Ureter (tissue), 1 donor: ENCODE measurements around the gene IGFBP6. TPM values are rescaled to one million over a fixed set of nuclear protein-coding genes. Genes with fewer than 3 reads are reported as not detected.
A peak's percentile ranks its signal among the peaks of the same experiment; 100 is the strongest.

ENCODE experiments used
- DNase-seq: peaks from one replicate; pipeline ENCODE4 v3.0.0-alpha.2; 2020; ENCODE audit warnings: low spot score
- total RNA-seq: library from RNA; stranded (reverse); gene quantifications from one replicate; pipeline ENCODE4 v1.2.4, GENCODE V29; 2023
- donor health status: DM: yes; HTN: yes; CAD: no.

Gene IGFBP6
- total RNA-seq, 1 donor from 2014 or later = 133 TPM

GRCh38 chr12:53059434-53060063 is 37.9 kb upstream of the IGFBP6 start:
- DNase-seq = peak; percentile 41

- DNase-seq = peak; percentile 49
Measured at GRCh38 chr12:53060064-53060720, 37.3 kb upstream of the IGFBP6 start.

GRCh38 chr12:53060721-53061276 is 36.7 kb upstream of the IGFBP6 start:
- no peak for DNase-seq

- DNase-seq = peak; percentile 61
Measured at GRCh38 chr12:53061404-53062010, 36.0 kb upstream of the IGFBP6 start.

GRCh38 chr12:53062011-53062961 is 35.2 kb upstream of the IGFBP6 start:
- no peak for DNase-seq

GRCh38 chr12:53062977-53063707 is 34.3 kb upstream of the IGFBP6 start:
- no peak for DNase-seq

- peak; percentile 66 for DNase-seq
Measured at GRCh38 chr12:53063708-53064612, 33.5 kb upstream of the IGFBP6 start.

GRCh38 chr12:53064613-53065436 is 32.6 kb upstream of the IGFBP6 start:
- no peak for DNase-seq

GRCh38 chr12:53065470-53065869 is 32.0 kb upstream of the IGFBP6 start:
- DNase-seq = no peak

GRCh38 chr12:53065975-53066931 is 31.2 kb upstream of the IGFBP6 start:
- DNase-seq = peak; percentile 84

GRCh38 chr12:53067074-53067992 is 30.1 kb upstream of the IGFBP6 start:
- no peak for DNase-seq

GRCh38 chr12:53067993-53068770 is 29.3 kb upstream of the IGFBP6 start:
- DNase-seq = no peak

GRCh38 chr12:53068811-53069585 is 28.5 kb upstream of the IGFBP6 start:
- no peak for DNase-seq

- peak; percentile 56 for DNase-seq
Measured at GRCh38 chr12:53069621-53070410, 27.7 kb upstream of the IGFBP6 start.
